HG03095 (cell line): ENCODE results near the gene SLC7A14.

Source experiments
- ATAC-seq: cut with Tn5 transposase; IDR thresholded peaks from one replicate; pipeline ENCODE4 v1.9.1; 2021; ENCODE audit warnings: moderate library complexity; ENCODE audit not compliant: unreplicated experiment

SLC7A14 gene

GRCh38 chr3:170473358-170473757 is 112.5 kb downstream of the SLC7A14 start:
- no peak for ATAC-seq

GRCh38 chr3:170471149-170471548 is 114.7 kb downstream of the SLC7A14 start:
- no peak for ATAC-seq

GRCh38 chr3:170470063-170471016 is 115.5 kb downstream of the SLC7A14 start:
- ATAC-seq, result no peak

GRCh38 chr3:170469151-170470062 is 116.5 kb downstream of the SLC7A14 start:
- ATAC-seq, result no peak

GRCh38 chr3:170467571-170468147 is 118.2 kb downstream of the SLC7A14 start:
- no peak for ATAC-seq

- no peak for ATAC-seq
Measured at GRCh38 chr3:170467007-170467406, 118.9 kb downstream of the SLC7A14 start.

- no peak for ATAC-seq
Measured at GRCh38 chr3:170465955-170466354, 119.9 kb downstream of the SLC7A14 start.

- no peak for ATAC-seq
Measured at GRCh38 chr3:170463011-170463410, 122.9 kb downstream of the SLC7A14 start.

- no peak for ATAC-seq
Measured at GRCh38 chr3:170458285-170458684, 127.6 kb downstream of the SLC7A14 start.

- ATAC-seq, result no peak
Measured at GRCh38 chr3:170454509-170454908, 131.4 kb downstream of the SLC7A14 start.

GRCh38 chr3:170450039-170450438 is 135.8 kb downstream of the SLC7A14 start:
- no peak for ATAC-seq

GRCh38 chr3:170448584-170448983 is 137.3 kb downstream of the SLC7A14 start:
- ATAC-seq, result no peak

- ATAC-seq, result no peak
Measured at GRCh38 chr3:170443457-170443856, 142.4 kb downstream of the SLC7A14 start.

- ATAC-seq, result no peak
Measured at GRCh38 chr3:170442947-170443346, 142.9 kb downstream of the SLC7A14 start.

GRCh38 chr3:170441412-170441811 is 144.5 kb downstream of the SLC7A14 start:
- no peak for ATAC-seq

- no peak for ATAC-seq
Measured at GRCh38 chr3:170440344-170440743, 145.5 kb downstream of the SLC7A14 start.

GRCh38 chr3:170438836-170439235 is 147.0 kb downstream of the SLC7A14 start:
- no peak for ATAC-seq

- no peak for ATAC-seq
Measured at GRCh38 chr3:170437696-170438407, 148.0 kb downstream of the SLC7A14 start.

- ATAC-seq, result no peak
Measured at GRCh38 chr3:170437176-170437575, 148.7 kb downstream of the SLC7A14 start.

GRCh38 chr3:170436697-170437096 is 149.2 kb downstream of the SLC7A14 start:
- ATAC-seq, result no peak

GRCh38 chr3:170432416-170432815 is 153.5 kb downstream of the SLC7A14 start:
- ATAC-seq, result no peak
